HepG2 (cell line): Measurements from ENCODE around the gene PSD4. TPM values are rescaled to one million over a fixed set of nuclear protein-coding genes. Genes with fewer than 3 reads are reported as not detected.

Source experiments
- ATAC-seq: fragments of 200-7000 bp; cut with Tn5 transposase; 3 replicates; pipeline ENCODE4 v1.9.1; 2020; ENCODE audit warnings: mild to moderate bottlenecking, moderate library complexity
- BruUV-seq: library from RNA; stranded (reverse); fragments of 400-500 nt; replicated peaks from 2 replicates; lab custom pipeline; 2021; lab: Mats Ljungman, UMichigan
- CTCF ChIA-PET: fragments of 300-600 bp; formaldehyde crosslinking; extraction: SDS; loops from one replicate; lab custom pipeline; 2021; ENCODE audit warnings: low total read pairs, inconsistent platforms, low intra/inter-chr PET ratio; lab: Yijun Ruan, JAX
- POLR2A ChIA-PET: fragments of 350-600 bp; sonication (Branson Sonifier 250); formaldehyde crosslinking; loops from one replicate; lab custom pipeline; 2020; ENCODE audit warnings: antibody characterized with exemption, inconsistent platforms; lab: Yijun Ruan, JAX
- DNase-seq: peaks from one replicate; pipeline ENCODE4 v3.0.0-alpha.2; 2015; ENCODE audit warnings: low spot score
- FAIRE-seq: peaks from 3 replicates; lab custom pipeline; 2011; peaks lifted over from hg19 to GRCh38; lab: Jason Lieb, UNC
- H2AFZ ChIP-seq: one replicate; pipeline ENCODE4 v1.6.1; 2011; ENCODE audit warnings: low read length, inconsistent platforms
- H3K27ac ChIP-seq: fragments of 300-600 bp; 3 replicates; pipeline ENCODE4 v1.8.0; 2011; ENCODE audit warnings: mixed run types, mild to moderate bottlenecking, mixed read lengths, low read length, inconsistent platforms; ENCODE audit not compliant: insufficient read depth; ENCODE audit errors: extremely low read length
- H3K27me3 ChIP-seq, 2 experiments: fragments of 200-600 bp in 1 of 2; 2 replicates in 1 of 2; 3 replicates in 1 of 2; pipeline versions ENCODE4 v1.6.0 to v1.8.0; 2011; ENCODE audit warnings: low read length in 2 of 2, mild to moderate bottlenecking in 2 of 2, moderate library complexity in 2 of 2, inconsistent platforms in 1 of 2; ENCODE audit not compliant: insufficient read depth in 2 of 2, control insufficient read depth in 1 of 2
- H3K36me3 ChIP-seq, 2 experiments: fragments of 200-600 bp in 1 of 2; replicated peaks in 1 of 2; 2 replicates in 1 of 2; 3 replicates in 1 of 2; pipeline versions ENCODE4 v1.5.1 to v1.8.0; 2011; ENCODE audit warnings: low read length in 2 of 2, inconsistent platforms in 1 of 2; ENCODE audit not compliant: insufficient read depth in 2 of 2, control insufficient read depth in 1 of 2
- H3K4me1 ChIP-seq: 2 replicates; pipeline ENCODE4 v1.5.1; 2012; ENCODE audit warnings: low read length, inconsistent platforms; ENCODE audit not compliant: insufficient read depth
- H3K4me2 ChIP-seq: 2 replicates; pipeline ENCODE4 v1.6.0; 2011; ENCODE audit warnings: low read depth, low read length, inconsistent platforms
- H3K4me3 ChIP-seq, 3 experiments: fragments of 200-600 bp in 1 of 3; sonication (generic), shearing (Covaris generic) in 1 of 3; replicated peaks in 1 of 3; 2 replicates each; pipeline ENCODE4 v1.5.1; 2011 to 2016; ENCODE audit warnings: low read length in 3 of 3, inconsistent platforms in 2 of 3, low read depth in 2 of 3, mild to moderate bottlenecking in 2 of 3, control low read depth in 1 of 3, mixed read lengths in 1 of 3; ENCODE audit not compliant: insufficient read depth in 1 of 3
- H3K79me2 ChIP-seq: one replicate; pipeline ENCODE4 v1.6.1; 2011; ENCODE audit warnings: low read length, inconsistent platforms; ENCODE audit not compliant: insufficient read depth
- H3K9ac ChIP-seq: 2 replicates; pipeline ENCODE4 v1.6.0; 2011; ENCODE audit warnings: mild to moderate bottlenecking, low read depth, low read length, inconsistent platforms; ENCODE audit not compliant: insufficient read depth
- H3K9me3 ChIP-seq: 2 replicates; pipeline ENCODE4 v1.5.1; 2012; ENCODE audit warnings: mild to moderate bottlenecking, low read length
- H4K20me1 ChIP-seq: 2 replicates; pipeline ENCODE4 v1.6.0; 2011; ENCODE audit warnings: inconsistent platforms, mild to moderate bottlenecking, low read length, moderate library complexity; ENCODE audit not compliant: insufficient read depth
- CENPBD1 ChIP-seq: sonication (generic); formaldehyde crosslinking; IDR thresholded peaks from 2 replicates; pipeline ENCODE4 v1.8.0; 2022; ENCODE audit warnings: missing genetic modification reagents, low read depth, mild to moderate bottlenecking, borderline replicate concordance
- HOXA9 ChIP-seq: sonication (generic); formaldehyde crosslinking; IDR thresholded peaks from 2 replicates; pipeline ENCODE4 v1.8.1; 2022; ENCODE audit warnings: missing genetic modification reagents, mild to moderate bottlenecking, moderate library complexity, borderline replicate concordance
- IKZF5 ChIP-seq: IDR thresholded peaks from 2 replicates; pipeline ENCODE4 v1.6.1; 2018; ENCODE audit warnings: missing genetic modification reagents, mild to moderate bottlenecking, missing compliant biosample characterization
- LRRFIP1 ChIP-seq: sonication (generic); formaldehyde crosslinking; conservative IDR thresholded peaks from 2 replicates; pipeline ENCODE4 v1.4.0; 2020; ENCODE audit warnings: missing genetic modification reagents
- NFKBIZ ChIP-seq: IDR thresholded peaks from 2 replicates; pipeline ENCODE4 v1.6.1; 2018; ENCODE audit warnings: missing genetic modification reagents, missing compliant biosample characterization
- REST ChIP-seq, 2 experiments: IDR thresholded peaks; 2 replicates each; pipeline ENCODE4 v1.6.1; 2011 to 2012; ENCODE audit warnings: low read length in 2 of 2, borderline replicate concordance in 1 of 2, low read depth in 1 of 2, mild to moderate bottlenecking in 1 of 2, moderate library complexity in 1 of 2
- ZMYM2 ChIP-seq: sonication (generic); formaldehyde crosslinking; IDR thresholded peaks from 2 replicates; pipeline ENCODE4 v1.8.0; 2022; ENCODE audit warnings: mild to moderate bottlenecking, missing genetic modification reagents
- ZNF710 ChIP-seq: sonication (generic); formaldehyde crosslinking; IDR thresholded peaks from 2 replicates; pipeline ENCODE4 v1.5.0; 2020; ENCODE audit warnings: mild to moderate bottlenecking, missing genetic modification reagents, borderline replicate concordance
- ZNF878 ChIP-seq: sonication (generic); formaldehyde crosslinking; IDR thresholded peaks from 2 replicates; pipeline ENCODE4 v1.8.1; 2023; ENCODE audit warnings: mild to moderate bottlenecking, missing genetic modification reagents, moderate library complexity
- whole genome bisulfite sequencing: methylation state at CpG from one replicate; pipeline ENCODE4 v1.1.6; 2017; ENCODE audit warnings: low lambda C conversion rate; 5-methylcytosine and 5-hydroxymethylcytosine counted together
- in situ Hi-C: cut with HindIII; loops from 2 replicates; pipeline ENCODE4 v1.10.0; 2017; ENCODE audit warnings: low pct_unique_long_range_greater_than_20kb; ENCODE audit not compliant: extremely low pct_ligation_motif_present
- intact Hi-C: fragments of 100-400 bp; cut with micrococcal nuclease; formaldehyde crosslinking; loops from one replicate; pipeline ENCODE4 v1.10.0; 2022; ENCODE audit not compliant: unreplicated experiment
- polyA plus RNA-seq, 8 experiments: library from polyadenylated mRNA; depleted of rRNA in 3 of 8; stranded (reverse) in 7 of 8; unstranded in 1 of 8; fragments of >200 nt; fragmentation: Illumina TruSeq in 4 of 8; extraction: Trizol in 4 of 8; gene quantifications; 2 replicates each; pipeline versions ENCODE4 v1.2.1 to v1.2.3, GENCODE V29; 2011 to 2016; ENCODE audit warnings: low read depth in 4 of 8, missing spikeins in 1 of 8, mixed read lengths in 1 of 8; ENCODE audit not compliant: insufficient read depth in 1 of 8
- total RNA-seq, 5 experiments: library from RNA; depleted of rRNA; stranded (reverse); fragments of >200 nt; fragmentation: Illumina TruSeq; extraction: Trizol; gene quantifications; 2 replicates each; pipeline ENCODE4 v1.2.3, GENCODE V29; 2016; ENCODE audit warnings: low read depth in 1 of 5

Gene PSD4
- total and polyA plus RNA-seq, 2 of the 13 experiments (the other 11 are each of a cell fraction or from before 2014, with no cell fraction given), result 5.8 to 9.4 TPM

GRCh38 chr2:113126845-113127645, 46.7 kb upstream of the PSD4 start, which contains the start of gene IL1RN:
Gene IL1RN (plus strand): TSS chr2:113127598. CDS start chr2:113127625, 27 bp downstream.
- H3K4me3 ChIP-seq, result peak within 1 kb of the TSS; percentile 61 to 77 (median 73)
- H3K79me2 ChIP-seq, result peaks cover 27% of the 10 kb centered on the region
- POLR2A ChIA-PET, result interaction anchor here (0.9 to 5.8 kb wide), 23 partner anchors 9 to 482 kb away, joined by 3 to 45 read pairs (median 4); partner anchors contain the start of genes PSD4 and SLC20A1
- no peak within 1 kb of the TSS for H2AFZ ChIP-seq
- peak within 1 kb of the TSS; percentile 92 for H3K27ac ChIP-seq
- intact Hi-C loops, result loop anchor here (1.0 to 2.0 kb wide), 3 partner anchors 39 to 46 kb away; no protein-coding TSS in a partner anchor
- peaks cover 19 to 26% of the 10 kb centered on the region in 2 experiments; a peak in 4 of 5 replicates for H3K36me3 ChIP-seq
- H3K4me2 ChIP-seq, result peak within 1 kb of the TSS; percentile 95
- ATAC-seq (peak; percentile 85), FAIRE-seq (peak; percentile 93), DNase-seq (peak; percentile 97)
- CTCF ChIA-PET, result no interaction called here
- H3K4me1 ChIP-seq, result peaks cover 81% of the 10 kb centered on the region
- H3K27me3 ChIP-seq, result no peaks in the 10 kb centered on the region; a peak in 1 of 5 replicates
- no peaks in the 10 kb centered on the region for H3K9me3 ChIP-seq
- 1% methylated on average over 16 of the region's 16 CpGs for WGBS
- no TSS peak for BruUV-seq
- H4K20me1 ChIP-seq, result no peaks in the 10 kb centered on the region
- H3K9ac ChIP-seq, result peak within 1 kb of the TSS; percentile 88
- in situ Hi-C loops, result no loop called here
- TF ChIP-seq ZMYM2 (0 out of 2 replicates have a peak, but pooled peaks have one; percentile 45), LRRFIP1 (CRISPR knock-in tag) (no peak), ZNF710 (CRISPR knock-in tag) (peak; percentile 98), IKZF5 (peak; percentile 93), ZNF878 (peak; percentile 63; the same call in 1 of the 2 replicates), CENPBD1 (CRISPR knock-in tag) (no peak), REST (IDR thresholded peaks at IDR 0.05; ENCODE audit: borderline replicate concordance in 1 of 2, low read depth in 1 of 2, low read length in 2 of 2) (peak in 1 of 2 experiments; percentile 76; a peak in 2 of 4 replicates), HOXA9 (CRISPR knock-in tag) (peak; percentile 93), NFKBIZ (peak; percentile 86; the same call in 1 of the 2 replicates)
